ENCODE measurements around the gene FEM1A. TPM values are rescaled to one million over a fixed set of nuclear protein-coding genes. Genes with fewer than 3 reads are reported as not detected.

FEM1A gene
- total and polyA plus RNA-seq, 2 donors (not counting 3 experiments of a cell fraction or from before 2014, with no cell fraction given): 5.1 to 11.4 TPM

DNA sequence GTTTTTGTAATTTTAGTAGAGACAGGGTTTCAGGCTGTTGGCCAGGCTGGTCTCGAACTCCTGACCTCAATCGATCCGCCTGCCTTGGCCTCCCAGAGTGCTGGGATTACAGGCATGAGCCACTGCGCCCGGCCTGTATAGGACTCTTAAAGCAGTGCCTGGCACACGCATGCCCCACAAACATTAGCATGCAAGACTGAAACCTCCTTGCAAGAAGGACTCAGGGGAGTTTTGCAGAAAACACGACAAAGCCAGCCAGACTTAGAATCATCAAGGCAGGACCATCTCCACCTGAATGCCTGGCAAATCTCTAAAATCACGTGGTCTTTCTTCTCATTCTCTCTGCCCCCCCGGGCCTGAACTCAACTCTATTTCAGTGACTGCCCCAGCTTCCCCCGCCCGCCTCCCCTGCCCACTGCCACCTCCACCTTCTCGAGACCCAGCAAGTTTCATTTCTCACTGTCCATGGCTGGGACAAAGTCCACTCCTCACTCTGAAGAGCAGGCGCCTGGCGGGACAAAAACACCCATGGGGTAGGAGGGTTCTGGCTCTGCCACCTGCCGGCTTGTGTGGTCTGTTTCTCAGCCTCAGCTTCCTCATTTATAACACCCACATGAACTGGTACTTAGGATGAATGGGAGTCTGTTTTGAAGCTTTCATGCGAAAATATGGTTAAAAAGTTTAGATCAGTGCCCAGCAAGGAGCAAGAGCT is 37.6 kb downstream of the FEM1A start:
- ChIA-PET POLR2A (no interaction called here), CTCF (interaction anchor here (1.2 to 7.5 kb wide), 4 partner anchors 11 to 22 kb away, joined by 5 to 47 read pairs (median 14); no protein-coding TSS in a partner anchor)
- peaks cover 38% of the 10 kb centered on the region for H3K79me2 ChIP-seq (ENCODE audit: control insufficient read depth, insufficient read depth, low read length)
- H3K27me3 ChIP-seq (ENCODE audit: control insufficient read depth in 2 of 2, insufficient read depth in 2 of 2, low read length in 2 of 2): no peaks in the 10 kb centered on the region
- intact Hi-C loops (cut with micrococcal nuclease) (no loop called here), dilution Hi-C loops (cut with MboI; ENCODE audit: extremely low pct_ligation_motif_present, low sequenced_read_pairs) (no loop called here)
- no peak overlapping the region for H2AFZ ChIP-seq (ENCODE audit: low read depth, low read length)
- no peak overlapping the region for H3K9ac ChIP-seq (replicated peaks; ENCODE audit: extremely low read depth, insufficient read depth, low read length)
- BruUV-seq (replicated peaks): no TSS peak
- no peaks in the 10 kb centered on the region for H4K20me1 ChIP-seq (replicated peaks; ENCODE audit: control insufficient read depth, extremely low read depth, insufficient read depth, low read length)
- no peak overlapping the region for H3K27ac ChIP-seq (ENCODE audit: insufficient read depth, low read depth, low read length)
- no peak overlapping the region for H3K4me3 ChIP-seq (replicated peaks in 1 of 3; ENCODE audit: insufficient read depth in 1 of 3, low read depth in 1 of 3, low read length in 3 of 3)
- FAIRE-seq (no peak), DNase-seq (ENCODE audit: low read depth, low spot score) (no peak)
- TF ChIP-seq EZH2 (IDR thresholded peaks at IDR 0.05; ENCODE audit: borderline replicate concordance, low read depth, low read length, severe bottlenecking) (no peak), POLR2AphosphoS5 (IDR thresholded peaks at IDR 0.05; ENCODE audit: insufficient read depth, low read depth, low read length) (no peak), POLR2A (IDR thresholded peaks at IDR 0.05; ENCODE audit: low read depth, low read length) (no peak), FOS (IDR thresholded peaks at IDR 0.05; ENCODE audit: borderline replicate concordance, insufficient read depth, low read length) (no peak), MYC (IDR thresholded peaks at IDR 0.05; ENCODE audit: low read depth, low read length) (no peak), JUN (IDR thresholded peaks at IDR 0.05; ENCODE audit: borderline replicate concordance, insufficient read depth, insufficient read length, low read depth) (no peak), GATA2 (IDR thresholded peaks at IDR 0.05; ENCODE audit: insufficient read depth, insufficient read length, low read depth, low read length) (no peak)
- TF ChIP-seq, protein P1, sequence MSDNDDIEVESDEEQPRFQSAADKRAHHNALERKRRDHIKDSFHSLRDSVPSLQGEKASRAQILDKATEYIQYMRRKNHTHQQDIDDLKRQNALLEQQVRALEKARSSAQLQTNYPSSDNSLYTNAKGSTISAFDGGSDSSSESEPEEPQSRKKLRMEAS (IDR thresholded peaks at IDR 0.05; ENCODE audit: insufficient read depth, insufficient read length): no peak
- TF ChIP-seq, protein P2, sequence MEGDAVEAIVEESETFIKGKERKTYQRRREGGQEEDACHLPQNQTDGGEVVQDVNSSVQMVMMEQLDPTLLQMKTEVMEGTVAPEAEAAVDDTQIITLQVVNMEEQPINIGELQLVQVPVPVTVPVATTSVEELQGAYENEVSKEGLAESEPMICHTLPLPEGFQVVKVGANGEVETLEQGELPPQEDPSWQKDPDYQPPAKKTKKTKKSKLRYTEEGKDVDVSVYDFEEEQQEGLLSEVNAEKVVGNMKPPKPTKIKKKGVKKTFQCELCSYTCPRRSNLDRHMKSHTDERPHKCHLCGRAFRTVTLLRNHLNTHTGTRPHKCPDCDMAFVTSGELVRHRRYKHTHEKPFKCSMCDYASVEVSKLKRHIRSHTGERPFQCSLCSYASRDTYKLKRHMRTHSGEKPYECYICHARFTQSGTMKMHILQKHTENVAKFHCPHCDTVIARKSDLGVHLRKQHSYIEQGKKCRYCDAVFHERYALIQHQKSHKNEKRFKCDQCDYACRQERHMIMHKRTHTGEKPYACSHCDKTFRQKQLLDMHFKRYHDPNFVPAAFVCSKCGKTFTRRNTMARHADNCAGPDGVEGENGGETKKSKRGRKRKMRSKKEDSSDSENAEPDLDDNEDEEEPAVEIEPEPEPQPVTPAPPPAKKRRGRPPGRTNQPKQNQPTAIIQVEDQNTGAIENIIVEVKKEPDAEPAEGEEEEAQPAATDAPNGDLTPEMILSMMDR (IDR thresholded peaks at IDR 0.05; ENCODE audit: extremely low read depth in 1 of 2, insufficient read depth in 1 of 2, low read depth in 1 of 2, low read length in 2 of 2): no peak
- H3K9me1 ChIP-seq (replicated peaks; ENCODE audit: control insufficient read depth, extremely low read depth, insufficient read depth, low read length): no peaks in the 10 kb centered on the region
- peaks cover 8% of the 10 kb centered on the region for H3K4me1 ChIP-seq (ENCODE audit: control insufficient read depth, extremely low read depth, insufficient read depth, low read length)
- H3K9me3 ChIP-seq (replicated peaks; ENCODE audit: control insufficient read depth, insufficient read depth, low read length): no peaks in the 10 kb centered on the region
- no peaks in the 10 kb centered on the region for H3K36me3 ChIP-seq (ENCODE audit: control insufficient read depth in 2 of 2, extremely low read depth in 1 of 2, insufficient read depth in 2 of 2, low read length in 2 of 2)
- no peak overlapping the region for H3K4me2 ChIP-seq (ENCODE audit: insufficient read depth, low read length)

All from endothelial cell of umbilical vein (primary cell).